GM18867 (cell line): ENCODE results near the gene ITPKB.
"Not testable (repeated sequence)": the region's sequence is repeated elsewhere in the genome, so short reads cannot be mapped to it uniquely, and the experiment has no call there.

Experiments
- ATAC-seq: cut with Tn5 transposase; IDR thresholded peaks from one replicate; pipeline ENCODE4 v1.9.1; 2021; ENCODE audit warnings: mild to moderate bottlenecking, moderate library complexity; ENCODE audit not compliant: unreplicated experiment

ITPKB gene

GRCh38 chr1:226731257-226731893, 7.7 kb downstream of the ITPKB start:
- no peak for ATAC-seq

GRCh38 chr1:226730836-226731235, 8.2 kb downstream of the ITPKB start:
- no peak for ATAC-seq

- ATAC-seq, result no peak
These were observed 9.0 kb downstream of the ITPKB start for GRCh38 chr1:226730071-226730470.

GRCh38 chr1:226728448-226728847, 10.6 kb downstream of the ITPKB start:
- no peak for ATAC-seq

- no peak for ATAC-seq
These were observed 13.2 kb downstream of the ITPKB start for GRCh38 chr1:226725897-226726267.

- ATAC-seq, result no peak
These were observed 15.2 kb downstream of the ITPKB start for GRCh38 chr1:226723657-226724532.

GRCh38 chr1:226722901-226723656, 16.0 kb downstream of the ITPKB start:
- ATAC-seq, result no peak

GRCh38 chr1:226722240-226722900, 16.7 kb downstream of the ITPKB start:
- no peak for ATAC-seq

GRCh38 chr1:226720574-226720973, 18.5 kb downstream of the ITPKB start:
- not testable (repeated sequence) for ATAC-seq

- ATAC-seq, result no peak
These were observed 19.3 kb downstream of the ITPKB start for GRCh38 chr1:226719596-226720387.

GRCh38 chr1:226717256-226717909, 21.7 kb downstream of the ITPKB start:
- ATAC-seq, result no peak

- no peak for ATAC-seq
These were observed 22.5 kb downstream of the ITPKB start for GRCh38 chr1:226716577-226716976.

GRCh38 chr1:226714148-226714547, 24.9 kb downstream of the ITPKB start:
- ATAC-seq, result no peak

- no peak for ATAC-seq
These were observed 26.2 kb downstream of the ITPKB start for GRCh38 chr1:226712742-226713419.

- ATAC-seq, result no peak
These were observed 26.9 kb downstream of the ITPKB start for GRCh38 chr1:226711976-226712741.

GRCh38 chr1:226710501-226710900, 28.6 kb downstream of the ITPKB start:
- no peak for ATAC-seq

- no peak for ATAC-seq
These were observed 29.1 kb downstream of the ITPKB start for GRCh38 chr1:226709953-226710352.

GRCh38 chr1:226708967-226709396, 30.1 kb downstream of the ITPKB start:
- ATAC-seq, result no peak
